DND-41 (cell line): ENCODE data around the gene KRTAP3-2.

ENCODE experiments used
- EZH2 ChIP-seq: IDR thresholded peaks from 3 replicates; pipeline ENCODE4 v1.6.1; 2012; ENCODE audit warnings: borderline replicate concordance, low read depth, mild to moderate bottlenecking, moderate library complexity, low read length, inconsistent platforms; ENCODE audit not compliant: severe bottlenecking
- TF ChIP-seq, protein P1 (sequence below): IDR thresholded peaks from 2 replicates; pipeline ENCODE4 v1.5.1; 2012; ENCODE audit warnings: borderline replicate concordance, low read length, moderate library complexity, mild to moderate bottlenecking; ENCODE audit not compliant: poor library complexity, severe bottlenecking; ENCODE audit errors: extremely low read depth

DNA sequence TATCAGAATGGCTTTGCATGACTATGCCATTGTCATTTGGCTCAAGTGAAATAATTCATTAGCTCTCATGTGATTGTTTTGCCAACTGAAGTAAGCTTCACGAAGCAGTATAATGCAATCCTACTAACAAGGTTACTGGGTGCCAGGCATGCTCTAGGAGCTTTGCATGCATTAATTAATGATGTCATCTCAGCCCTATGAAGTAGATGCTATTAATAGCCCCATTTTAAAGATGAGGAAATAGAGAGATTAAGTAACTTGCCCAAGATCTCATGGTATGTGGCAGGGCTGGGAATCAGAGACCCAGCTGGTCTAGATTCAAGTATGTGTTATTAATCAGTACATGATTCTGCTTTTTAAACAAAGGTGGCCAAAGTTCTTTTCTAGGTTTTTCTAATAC lies 47.0 kb downstream of the KRTAP3-2 start:
- TF ChIP-seq, protein P1, sequence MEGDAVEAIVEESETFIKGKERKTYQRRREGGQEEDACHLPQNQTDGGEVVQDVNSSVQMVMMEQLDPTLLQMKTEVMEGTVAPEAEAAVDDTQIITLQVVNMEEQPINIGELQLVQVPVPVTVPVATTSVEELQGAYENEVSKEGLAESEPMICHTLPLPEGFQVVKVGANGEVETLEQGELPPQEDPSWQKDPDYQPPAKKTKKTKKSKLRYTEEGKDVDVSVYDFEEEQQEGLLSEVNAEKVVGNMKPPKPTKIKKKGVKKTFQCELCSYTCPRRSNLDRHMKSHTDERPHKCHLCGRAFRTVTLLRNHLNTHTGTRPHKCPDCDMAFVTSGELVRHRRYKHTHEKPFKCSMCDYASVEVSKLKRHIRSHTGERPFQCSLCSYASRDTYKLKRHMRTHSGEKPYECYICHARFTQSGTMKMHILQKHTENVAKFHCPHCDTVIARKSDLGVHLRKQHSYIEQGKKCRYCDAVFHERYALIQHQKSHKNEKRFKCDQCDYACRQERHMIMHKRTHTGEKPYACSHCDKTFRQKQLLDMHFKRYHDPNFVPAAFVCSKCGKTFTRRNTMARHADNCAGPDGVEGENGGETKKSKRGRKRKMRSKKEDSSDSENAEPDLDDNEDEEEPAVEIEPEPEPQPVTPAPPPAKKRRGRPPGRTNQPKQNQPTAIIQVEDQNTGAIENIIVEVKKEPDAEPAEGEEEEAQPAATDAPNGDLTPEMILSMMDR, result no peak
- TF ChIP-seq EZH2, result no peak
